Stomach (tissue), 9 donors: ENCODE results near the gene SLCO4C1. TPM values are rescaled to one million over a fixed set of nuclear protein-coding genes. Genes with fewer than 3 reads are reported as not detected.

Experiments used
- DNase-seq, 2 donors: peaks; one replicate each; pipeline versions ENCODE4 v3.0.0 to v3.0.0-alpha.2; 2013 to 2019
- H3K27ac ChIP-seq, 5 donors: fragments of 200-600 bp in 4 of 5; sonication (generic) in 4 of 5; one replicate each; pipeline ENCODE4 v1.5.1; 2013 to 2019; ENCODE audit warnings: mild to moderate bottlenecking in 1 of 5, moderate library complexity in 1 of 5
- H3K27me3 ChIP-seq, 3 donors: fragments of 200-600 bp; sonication (generic); one replicate each; pipeline ENCODE4 v1.5.1; 2017 to 2019; ENCODE audit warnings: mixed run types in 1 of 3
- H3K36me3 ChIP-seq, 4 donors: fragments of 200-600 bp; sonication (generic); 1 replicate in 3 of 4; 2 replicates in 1 of 4; pipeline ENCODE4 v1.5.1; 2016 to 2019
- H3K4me1 ChIP-seq, 4 donors: fragments of 200-600 bp; sonication (generic); one replicate each; pipeline ENCODE4 v1.5.1; 2016 to 2019
- H3K4me3 ChIP-seq, 4 donors: fragments of 200-600 bp; sonication (generic) in 3 of 4; one replicate each; pipeline ENCODE4 v1.5.1; 2016 to 2019; ENCODE audit warnings: mild to moderate bottlenecking in 1 of 4
- H3K9me3 ChIP-seq, 4 donors: fragments of 200-600 bp; sonication (generic); one replicate each; pipeline ENCODE4 v1.5.1; 2016 to 2019
- EP300 ChIP-seq: sonication (generic); formaldehyde crosslinking; IDR thresholded peaks from one replicate; pipeline ENCODE4 v1.6.1; 2017; ENCODE audit warnings: antibody characterized with exemption
- POLR2A ChIP-seq, 4 donors: fragments of 450-650 bp; IDR thresholded peaks; one replicate each; pipeline ENCODE4 v1.6.1; 2016; ENCODE audit warnings: antibody characterized with exemption in 4 of 4, control low read depth in 2 of 4, mild to moderate bottlenecking in 1 of 4, moderate library complexity in 1 of 4
- POLR2AphosphoS5 ChIP-seq, 3 donors: sonication (generic); formaldehyde crosslinking; IDR thresholded peaks; one replicate each; pipeline ENCODE4 v1.6.1; 2016; ENCODE audit warnings: antibody characterized with exemption in 3 of 3
- WGBS, 5 donors: extraction: QIAGEN DNeasy Blood & Tissue Kit in 3 of 5; methylation state at CpG; one replicate each; pipeline versions ENCODE4 v1.1.5 to v1.1.7; 2013 to 2018; 5-methylcytosine and 5-hydroxymethylcytosine counted together
- intact Hi-C: fragments of 100-400 bp; cut with DNase I; formaldehyde crosslinking; loops from one replicate; pipeline ENCODE4 v1.15.1; 2023; ENCODE audit warnings: low total_unique reads
- polyA plus RNA-seq, 3 donors: library from polyadenylated mRNA; stranded (reverse); fragments of 200-250 nt; gene quantifications; one replicate each; pipeline ENCODE4 v1.2.3, GENCODE V29; 2013
- total RNA-seq, 5 donors: library from RNA; depleted of rRNA; stranded (reverse); fragments of >200 nt; gene quantifications; one replicate each; pipeline versions ENCODE4 v1.1.0 to v1.2.3, GENCODE V29; 2014 to 2016
- TF ChIP-seq, protein P1 (sequence below), 7 experiments: fragments of 450-650 bp in 4 of 7; fragments of 200-600 bp in 3 of 7; sonication (generic) in 3 of 7; IDR thresholded peaks; one replicate each; pipeline ENCODE4 v1.5.1; 2016 to 2019; ENCODE audit warnings: antibody characterized with exemption in 7 of 7, control low read depth in 2 of 7, mild to moderate bottlenecking in 1 of 7
- donor health status: healthy with polysubstance abuse.
- donor health status: Bipolar disorder and iron deficiency.
- donor health status: healthy.

Gene SLCO4C1
- total and polyA plus RNA-seq, 8 donors, result under 0.01 to 0.73 TPM; not detected in 6

- Histone ChIP-seq H3K4me1 (no peaks in the 10 kb centered on the region), H3K9me3 (no peaks in the 10 kb centered on the region), H3K4me3 (no peak overlapping the region), H3K27me3 (no peaks in the 10 kb centered on the region), H3K27ac (no peak overlapping the region), H3K36me3 (no peaks in the 10 kb centered on the region)
- DNase-seq, result no peak
- intact Hi-C loops, result no loop called here
- TF ChIP-seq POLR2AphosphoS5 (IDR thresholded peaks at IDR 0.05) (no peak), EP300 (no peak), POLR2A (IDR thresholded peaks at IDR 0.05) (no peak)
- TF ChIP-seq, protein P1, sequence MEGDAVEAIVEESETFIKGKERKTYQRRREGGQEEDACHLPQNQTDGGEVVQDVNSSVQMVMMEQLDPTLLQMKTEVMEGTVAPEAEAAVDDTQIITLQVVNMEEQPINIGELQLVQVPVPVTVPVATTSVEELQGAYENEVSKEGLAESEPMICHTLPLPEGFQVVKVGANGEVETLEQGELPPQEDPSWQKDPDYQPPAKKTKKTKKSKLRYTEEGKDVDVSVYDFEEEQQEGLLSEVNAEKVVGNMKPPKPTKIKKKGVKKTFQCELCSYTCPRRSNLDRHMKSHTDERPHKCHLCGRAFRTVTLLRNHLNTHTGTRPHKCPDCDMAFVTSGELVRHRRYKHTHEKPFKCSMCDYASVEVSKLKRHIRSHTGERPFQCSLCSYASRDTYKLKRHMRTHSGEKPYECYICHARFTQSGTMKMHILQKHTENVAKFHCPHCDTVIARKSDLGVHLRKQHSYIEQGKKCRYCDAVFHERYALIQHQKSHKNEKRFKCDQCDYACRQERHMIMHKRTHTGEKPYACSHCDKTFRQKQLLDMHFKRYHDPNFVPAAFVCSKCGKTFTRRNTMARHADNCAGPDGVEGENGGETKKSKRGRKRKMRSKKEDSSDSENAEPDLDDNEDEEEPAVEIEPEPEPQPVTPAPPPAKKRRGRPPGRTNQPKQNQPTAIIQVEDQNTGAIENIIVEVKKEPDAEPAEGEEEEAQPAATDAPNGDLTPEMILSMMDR (IDR thresholded peaks at IDR 0.05), result no peak
Observed at GRCh38 chr5:102307232-102307631, 11.1 kb upstream of the SLCO4C1 start.

GRCh38 chr5:102306121-102306520, 10.0 kb upstream of the SLCO4C1 start:
- TF ChIP-seq EP300 (no peak), POLR2AphosphoS5 (IDR thresholded peaks at IDR 0.05) (no peak), POLR2A (IDR thresholded peaks at IDR 0.05) (no peak)
- TF ChIP-seq, protein P1 (IDR thresholded peaks at IDR 0.05), result no peak
- H3K36me3 ChIP-seq, result no peaks in the 10 kb centered on the region
- no peaks in the 10 kb centered on the region for H3K4me1 ChIP-seq
- WGBS, 5 donors, result 19 to 35% (median 26%) methylated on average over 2 of the region's 2 CpGs
- H3K9me3 ChIP-seq, result no peaks in the 10 kb centered on the region
- H3K27me3 ChIP-seq, result no peaks in the 10 kb centered on the region
- no peak for DNase-seq
- no peak overlapping the region for H3K27ac ChIP-seq
- no peak overlapping the region for H3K4me3 ChIP-seq
- intact Hi-C loops, result no loop called here

DNA sequence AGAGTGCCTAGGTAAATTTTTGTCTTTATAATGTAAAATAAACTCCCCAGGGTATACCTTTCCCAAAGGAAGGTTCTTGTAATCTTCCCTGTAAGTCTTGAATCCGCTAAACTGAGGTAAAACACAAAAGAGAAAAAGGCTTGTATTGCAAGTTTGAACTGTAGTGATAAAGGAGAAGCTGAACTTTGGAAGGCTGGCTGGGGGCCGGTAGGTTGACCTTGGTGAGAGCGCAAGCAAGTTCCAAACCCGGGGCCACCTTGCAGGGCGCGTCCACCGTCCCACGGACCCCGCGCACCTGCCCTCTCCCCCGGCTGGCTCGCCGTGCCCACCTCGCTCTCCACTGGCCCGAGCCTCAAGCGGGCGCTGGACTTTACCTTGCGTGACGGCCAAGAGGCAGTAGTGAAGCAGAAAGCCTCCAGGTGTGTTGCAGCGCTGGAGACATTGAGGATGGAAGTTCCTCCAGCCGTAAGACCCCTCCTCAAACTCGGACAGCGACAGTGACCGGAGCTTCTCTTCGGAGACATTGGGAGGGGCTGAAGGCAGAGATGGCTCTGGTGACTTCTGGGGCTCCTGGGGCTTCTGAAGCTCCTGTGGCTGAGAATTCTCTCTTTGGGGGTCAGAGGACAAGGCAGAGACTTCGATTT, 428 bp downstream of the SLCO4C1 start:
- Histone ChIP-seq H3K27me3 (peaks cover 0 to 9% (median 5%) of the 10 kb centered on the region in 3 donors), H3K4me3 (peak overlapping the region; percentile 40 to 52 (median 47)), H3K9me3 (no peaks in the 10 kb centered on the region), H3K27ac (peak overlapping the region in 2 of 5 donors; percentile 29 to 53), H3K36me3 (no peaks in the 10 kb centered on the region), H3K4me1 (peaks cover 4 to 22% (median 17%) of the 10 kb centered on the region in 4 donors)
- intact Hi-C loops, result no loop called here
- DNase-seq, result peak in 1 of 2 donors; percentile 46
- TF ChIP-seq, protein P1 (IDR thresholded peaks at IDR 0.05), result no peak
- TF ChIP-seq POLR2A (IDR thresholded peaks at IDR 0.05) (no peak), EP300 (no peak), POLR2AphosphoS5 (IDR thresholded peaks at IDR 0.05) (no peak)
- 1 to 12% (median 3%) methylated on average over 17 to 26 of the region's 26 CpGs for WGBS, 5 donors

GRCh38 chr5:102294886-102295395, 1.1 kb downstream of the SLCO4C1 start:
- no peak overlapping the region for H3K27ac ChIP-seq
- peak overlapping the region in 2 of 4 donors; percentile 43 to 51 for H3K4me3 ChIP-seq
- peaks cover 0 to 9% (median 5%) of the 10 kb centered on the region in 3 donors for H3K27me3 ChIP-seq
- TF ChIP-seq, protein P1 (IDR thresholded peaks at IDR 0.05), result no peak
- TF ChIP-seq POLR2AphosphoS5 (IDR thresholded peaks at IDR 0.05), result no peak
- no peak for TF ChIP-seq EP300
- TF ChIP-seq POLR2A (IDR thresholded peaks at IDR 0.05), result no peak
- no peaks in the 10 kb centered on the region for H3K36me3 ChIP-seq
- intact Hi-C loops, result no loop called here
- peaks cover 4 to 22% (median 17%) of the 10 kb centered on the region in 4 donors for H3K4me1 ChIP-seq
- no peaks in the 10 kb centered on the region for H3K9me3 ChIP-seq
- no peak for DNase-seq
- 44 to 64% (median 58%) methylated on average over 4 of the region's 4 CpGs for WGBS, 5 donors
